BLaER1 (cell line): ENCODE data around the gene CLEC4F.

Source experiments
- H3K27ac ChIP-seq: shearing (Covaris generic); formaldehyde crosslinking; 2 replicates; pipeline ENCODE4 v1.8.1; 2022
- H3K27me3 ChIP-seq: shearing (Covaris generic); formaldehyde crosslinking; 2 replicates; pipeline ENCODE4 v1.8.1; 2022
- H3K36me3 ChIP-seq: shearing (Covaris generic); formaldehyde crosslinking; 2 replicates; pipeline ENCODE4 v1.8.1; 2022
- H3K4me1 ChIP-seq: shearing (Covaris generic); formaldehyde crosslinking; 2 replicates; pipeline ENCODE4 v1.8.1; 2022
- H3K4me2 ChIP-seq: shearing (Covaris generic); formaldehyde crosslinking; 2 replicates; pipeline ENCODE4 v1.8.1; 2022
- H3K4me3 ChIP-seq: shearing (Covaris generic); formaldehyde crosslinking; 2 replicates; pipeline ENCODE4 v1.8.1; 2022
- H3K9ac ChIP-seq: shearing (Covaris generic); formaldehyde crosslinking; 2 replicates; pipeline ENCODE4 v1.8.1; 2022
- H3K9me3 ChIP-seq: shearing (Covaris generic); formaldehyde crosslinking; 2 replicates; pipeline ENCODE4 v1.8.1; 2022
- H4K20me1 ChIP-seq: shearing (Covaris generic); formaldehyde crosslinking; 2 replicates; pipeline ENCODE4 v1.8.1; 2022
- Cebpa-rat ChIP-seq: shearing (Covaris generic); IDR thresholded peaks from 2 replicates; pipeline ENCODE4 v1.8.1; 2022

Gene CLEC4F

GRCh38 chr2:70789304-70790135 is 30.9 kb downstream of the CLEC4F start:
- no peak overlapping the region for H3K4me3 ChIP-seq
- peaks cover 9% of the 10 kb centered on the region for H3K4me1 ChIP-seq
- no peaks in the 10 kb centered on the region for H4K20me1 ChIP-seq
- TF ChIP-seq Cebpa-rat: no peak
- no peak overlapping the region for H3K27ac ChIP-seq
- no peaks in the 10 kb centered on the region for H3K9me3 ChIP-seq
- H3K9ac ChIP-seq: no peak overlapping the region
- H3K36me3 ChIP-seq: no peaks in the 10 kb centered on the region
- H3K4me2 ChIP-seq: no peak overlapping the region
- H3K27me3 ChIP-seq: peaks cover 9% of the 10 kb centered on the region; the same call in 1 of the 2 replicates

GRCh38 chr2:70785137-70785911 is 35.1 kb downstream of the CLEC4F start:
- no peaks in the 10 kb centered on the region for H4K20me1 ChIP-seq
- H3K4me2 ChIP-seq: no peak overlapping the region
- no peak overlapping the region for H3K4me3 ChIP-seq
- no peaks in the 10 kb centered on the region for H3K36me3 ChIP-seq
- peaks cover 9% of the 10 kb centered on the region; the same call in 1 of the 2 replicates for H3K27me3 ChIP-seq
- no peak overlapping the region for H3K9ac ChIP-seq
- no peak for TF ChIP-seq Cebpa-rat
- H3K9me3 ChIP-seq: no peaks in the 10 kb centered on the region
- no peak overlapping the region for H3K27ac ChIP-seq
- peaks cover 9% of the 10 kb centered on the region for H3K4me1 ChIP-seq

GRCh38 chr2:70784320-70784719 is 36.1 kb downstream of the CLEC4F start:
- H3K9ac ChIP-seq: no peak overlapping the region

GRCh38 chr2:70779911-70780545 is 40.4 kb downstream of the CLEC4F start:
- no peak overlapping the region for H3K27ac ChIP-seq
- no peak overlapping the region for H3K4me2 ChIP-seq
- no peaks in the 10 kb centered on the region for H3K36me3 ChIP-seq
- no peak for TF ChIP-seq Cebpa-rat
- H3K27me3 ChIP-seq: no peaks in the 10 kb centered on the region
- no peaks in the 10 kb centered on the region for H3K4me1 ChIP-seq
- H4K20me1 ChIP-seq: no peaks in the 10 kb centered on the region
- H3K4me3 ChIP-seq: no peak overlapping the region
- H3K9ac ChIP-seq: no peak overlapping the region
- no peaks in the 10 kb centered on the region for H3K9me3 ChIP-seq

More at GRCh38 chr2:70784320-70784719, 36.1 kb downstream of the CLEC4F start:
- no peaks in the 10 kb centered on the region for H3K9me3 ChIP-seq
- no peaks in the 10 kb centered on the region for H3K36me3 ChIP-seq
- no peak for TF ChIP-seq Cebpa-rat
- H3K27ac ChIP-seq: no peak overlapping the region
- no peak overlapping the region for H3K4me2 ChIP-seq
- H3K4me1 ChIP-seq: peaks cover 9% of the 10 kb centered on the region
- no peaks in the 10 kb centered on the region for H4K20me1 ChIP-seq
- H3K4me3 ChIP-seq: no peak overlapping the region
- H3K27me3 ChIP-seq: 0 out of 2 replicates have a peak, but pooled peaks cover under 1% of the 10 kb centered on the region

GRCh38 chr2:70779491-70779890 is 40.9 kb downstream of the CLEC4F start:
- no peak overlapping the region for H3K4me3 ChIP-seq
- H3K4me2 ChIP-seq: no peak overlapping the region
- TF ChIP-seq Cebpa-rat: no peak
- H3K27ac ChIP-seq: no peak overlapping the region
- no peaks in the 10 kb centered on the region for H3K36me3 ChIP-seq
- H3K9ac ChIP-seq: no peak overlapping the region
- no peaks in the 10 kb centered on the region for H3K9me3 ChIP-seq
- no peaks in the 10 kb centered on the region for H3K27me3 ChIP-seq
- H4K20me1 ChIP-seq: no peaks in the 10 kb centered on the region
- no peaks in the 10 kb centered on the region for H3K4me1 ChIP-seq

- Histone ChIP-seq H3K4me3 (no peak overlapping the region), H3K9me3 (peaks cover 6% of the 10 kb centered on the region), H3K9ac (no peak overlapping the region), H3K27ac (no peak overlapping the region), H3K27me3 (no peaks in the 10 kb centered on the region), H3K4me2 (no peak overlapping the region), H4K20me1 (no peaks in the 10 kb centered on the region), H3K36me3 (no peaks in the 10 kb centered on the region), H3K4me1 (no peaks in the 10 kb centered on the region)
- TF ChIP-seq Cebpa-rat: no peak
These were observed 41.7 kb downstream of the CLEC4F start for GRCh38 chr2:70778676-70779075.

GRCh38 chr2:70777450-70777849 is 42.9 kb downstream of the CLEC4F start:
- Histone ChIP-seq H3K36me3 (no peaks in the 10 kb centered on the region), H3K9ac (no peak overlapping the region), H3K4me3 (no peak overlapping the region), H3K4me2 (no peak overlapping the region), H3K4me1 (0 out of 2 replicates have a peak, but pooled peaks cover 4% of the 10 kb centered on the region), H3K9me3 (peaks cover 14% of the 10 kb centered on the region), H3K27ac (no peak overlapping the region), H3K27me3 (no peaks in the 10 kb centered on the region), H4K20me1 (no peaks in the 10 kb centered on the region)
- no peak for TF ChIP-seq Cebpa-rat

- Histone ChIP-seq H3K27ac (no peak overlapping the region), H3K4me3 (no peak overlapping the region), H3K4me2 (no peak overlapping the region), H4K20me1 (no peaks in the 10 kb centered on the region), H3K9me3 (peaks cover 14% of the 10 kb centered on the region), H3K27me3 (no peaks in the 10 kb centered on the region), H3K9ac (no peak overlapping the region), H3K36me3 (no peaks in the 10 kb centered on the region), H3K4me1 (0 out of 2 replicates have a peak, but pooled peaks cover 4% of the 10 kb centered on the region)
- TF ChIP-seq Cebpa-rat: no peak
These were observed 44.1 kb downstream of the CLEC4F start for GRCh38 chr2:70776266-70776665.

GRCh38 chr2:70775141-70775540 is 45.3 kb downstream of the CLEC4F start:
- H3K4me3 ChIP-seq: no peak overlapping the region
- H3K4me1 ChIP-seq: 0 out of 2 replicates have a peak, but pooled peaks cover 4% of the 10 kb centered on the region
- no peaks in the 10 kb centered on the region for H4K20me1 ChIP-seq
- H3K9ac ChIP-seq: no peak overlapping the region
- H3K9me3 ChIP-seq: peaks cover 14% of the 10 kb centered on the region
- H3K27me3 ChIP-seq: no peaks in the 10 kb centered on the region
- TF ChIP-seq Cebpa-rat: no peak
- no peak overlapping the region for H3K27ac ChIP-seq
- no peaks in the 10 kb centered on the region for H3K36me3 ChIP-seq
- H3K4me2 ChIP-seq: no peak overlapping the region
